Left ventricle myocardium inferior (tissue), 1 donor: ENCODE results near the gene FOXP4. TPM values are rescaled to one million over a fixed set of nuclear protein-coding genes. Genes with fewer than 3 reads are reported as not detected.
A peak's percentile ranks its signal among the peaks of the same experiment; 100 is the strongest.

ENCODE experiments used
- DNase-seq: peaks from one replicate; pipeline ENCODE4 v3.0.0-alpha.2; 2020
- H3K27ac ChIP-seq: fragments of 200-600 bp; replicated peaks from 2 replicates; pipeline ENCODE4 v1.8.0; 2021
- H3K27me3 ChIP-seq: fragments of 200-600 bp; 2 replicates; pipeline ENCODE4 v1.8.0; 2021; ENCODE audit warnings: low read depth
- H3K36me3 ChIP-seq: fragments of 200-600 bp; 2 replicates; pipeline ENCODE4 v1.8.0; 2021
- H3K4me1 ChIP-seq: fragments of 200-600 bp; 2 replicates; pipeline ENCODE4 v1.8.0; 2021
- H3K4me3 ChIP-seq: fragments of 200-600 bp; 2 replicates; pipeline ENCODE4 v1.8.0; 2021; ENCODE audit warnings: mild to moderate bottlenecking, moderate library complexity
- H3K9me3 ChIP-seq: fragments of 200-600 bp; replicated peaks from 2 replicates; pipeline ENCODE4 v1.8.0; 2021
- intact Hi-C: fragments of 100-400 bp; cut with micrococcal nuclease; formaldehyde crosslinking; loops from one replicate; pipeline ENCODE4 v1.11.0; 2022
- total RNA-seq: library from RNA; stranded (reverse); fragmentation: NEBNext Ultra II Directional; extraction: Animal tissue kit (Norgen Biotek cat#: 25700); gene quantifications from one replicate; pipeline ENCODE4 v1.2.1, GENCODE V29; 2021
- TF ChIP-seq, protein P1 (sequence below): fragments of 200-600 bp; IDR thresholded peaks from 2 replicates; pipeline ENCODE4 v1.8.0; 2021; ENCODE audit warnings: antibody characterized with exemption, mild to moderate bottlenecking, borderline replicate concordance
- donor health status: DM: no; HTN: yes; CAD: no; lungs with severe emphysema.

Gene FOXP4
- total RNA-seq, 1 donor from 2014 or later = 15.0 TPM

DNA sequence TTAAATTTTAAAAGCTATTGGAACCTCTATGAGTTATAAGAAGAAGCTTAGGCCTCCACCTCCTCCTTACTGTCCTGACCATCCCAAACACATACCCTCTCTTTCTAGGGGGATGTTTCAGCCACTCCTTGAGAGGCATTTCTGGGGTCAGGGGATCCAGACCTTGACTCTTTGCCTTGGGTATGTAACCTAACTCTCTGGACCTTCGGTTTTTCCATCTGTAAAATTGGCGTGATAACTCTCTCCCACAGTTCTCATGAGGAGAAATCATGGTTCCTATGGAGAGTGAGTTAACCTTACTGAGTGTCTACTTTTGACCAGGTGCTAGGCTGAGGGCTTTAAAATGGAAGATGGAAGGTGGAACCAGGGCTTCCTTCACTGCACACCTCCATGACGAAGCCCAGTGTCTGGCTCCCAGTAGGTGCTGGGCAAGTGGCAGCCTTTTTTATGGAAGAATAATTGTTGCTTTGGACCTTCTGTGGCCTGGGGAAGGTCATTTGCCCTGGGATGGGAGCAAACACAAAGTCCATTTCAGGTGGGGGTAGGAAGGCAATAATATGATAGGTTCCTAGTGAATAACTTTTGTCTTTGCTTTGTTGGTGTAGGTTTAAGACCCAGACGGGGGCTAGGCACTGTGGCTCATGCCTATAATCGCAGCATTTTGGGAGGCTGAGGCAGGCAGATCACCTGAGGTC is 18.4 kb downstream of the FOXP4 start:
- no peak for DNase-seq
- intact Hi-C loops = no loop called here

DNA sequence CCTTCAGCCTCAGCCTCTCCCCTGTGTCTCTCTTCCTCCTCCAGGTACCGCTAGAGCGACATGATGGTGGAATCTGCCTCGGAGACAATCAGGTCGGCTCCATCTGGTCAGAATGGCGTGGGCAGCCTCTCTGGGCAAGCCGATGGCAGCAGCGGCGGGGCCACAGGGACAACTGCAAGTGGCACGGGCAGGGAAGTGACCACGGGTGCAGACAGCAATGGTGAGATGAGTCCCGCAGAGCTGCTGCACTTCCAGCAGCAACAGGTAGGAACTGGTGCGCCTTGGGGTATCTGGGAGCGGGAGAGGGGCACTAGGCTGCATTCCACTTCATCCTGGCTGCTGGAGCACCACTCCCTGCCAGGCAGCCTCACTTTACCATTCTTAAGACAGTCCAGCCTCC is 19.5 kb downstream of the FOXP4 start:
- no peaks in the 10 kb centered on the region for H3K27me3 ChIP-seq
- intact Hi-C loops = no loop called here
- H3K4me3 ChIP-seq = no peak overlapping the region
- H3K27ac ChIP-seq = no peak overlapping the region
- no peaks in the 10 kb centered on the region for H3K9me3 ChIP-seq
- peaks cover 13% of the 10 kb centered on the region for H3K36me3 ChIP-seq
- DNase-seq = no peak
- TF ChIP-seq, protein P1, sequence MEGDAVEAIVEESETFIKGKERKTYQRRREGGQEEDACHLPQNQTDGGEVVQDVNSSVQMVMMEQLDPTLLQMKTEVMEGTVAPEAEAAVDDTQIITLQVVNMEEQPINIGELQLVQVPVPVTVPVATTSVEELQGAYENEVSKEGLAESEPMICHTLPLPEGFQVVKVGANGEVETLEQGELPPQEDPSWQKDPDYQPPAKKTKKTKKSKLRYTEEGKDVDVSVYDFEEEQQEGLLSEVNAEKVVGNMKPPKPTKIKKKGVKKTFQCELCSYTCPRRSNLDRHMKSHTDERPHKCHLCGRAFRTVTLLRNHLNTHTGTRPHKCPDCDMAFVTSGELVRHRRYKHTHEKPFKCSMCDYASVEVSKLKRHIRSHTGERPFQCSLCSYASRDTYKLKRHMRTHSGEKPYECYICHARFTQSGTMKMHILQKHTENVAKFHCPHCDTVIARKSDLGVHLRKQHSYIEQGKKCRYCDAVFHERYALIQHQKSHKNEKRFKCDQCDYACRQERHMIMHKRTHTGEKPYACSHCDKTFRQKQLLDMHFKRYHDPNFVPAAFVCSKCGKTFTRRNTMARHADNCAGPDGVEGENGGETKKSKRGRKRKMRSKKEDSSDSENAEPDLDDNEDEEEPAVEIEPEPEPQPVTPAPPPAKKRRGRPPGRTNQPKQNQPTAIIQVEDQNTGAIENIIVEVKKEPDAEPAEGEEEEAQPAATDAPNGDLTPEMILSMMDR = no peak
- H3K4me1 ChIP-seq = peaks cover 60% of the 10 kb centered on the region

More for the DNA sequence above, 18.4 kb downstream of the FOXP4 start:
- Histone ChIP-seq H3K4me3 (no peak overlapping the region), H3K36me3 (peaks cover 13% of the 10 kb centered on the region), H3K27me3 (no peaks in the 10 kb centered on the region), H3K9me3 (no peaks in the 10 kb centered on the region), H3K27ac (no peak overlapping the region), H3K4me1 (peaks cover 65% of the 10 kb centered on the region)
- TF ChIP-seq, protein P1 = no peak

- Histone ChIP-seq H3K36me3 (peaks cover 13% of the 10 kb centered on the region), H3K4me1 (peaks cover 48% of the 10 kb centered on the region), H3K9me3 (no peaks in the 10 kb centered on the region), H3K4me3 (no peak overlapping the region), H3K27me3 (no peaks in the 10 kb centered on the region), H3K27ac (peak overlapping the region; percentile 76)
- no peak for DNase-seq
- TF ChIP-seq, protein P1 = no peak
- intact Hi-C loops = no loop called here
Observed at GRCh38 chr6:41566961-41567360, 20.8 kb downstream of the FOXP4 start.

GRCh38 chr6:41567684-41568083 is 21.5 kb downstream of the FOXP4 start:
- peaks cover 41% of the 10 kb centered on the region for H3K4me1 ChIP-seq
- H3K4me3 ChIP-seq = no peak overlapping the region
- H3K27me3 ChIP-seq = no peaks in the 10 kb centered on the region
- DNase-seq = no peak
- H3K36me3 ChIP-seq = peaks cover 13% of the 10 kb centered on the region
- intact Hi-C loops = no loop called here
- peak overlapping the region; percentile 76 for H3K27ac ChIP-seq
- TF ChIP-seq, protein P1 = no peak
- H3K9me3 ChIP-seq = no peaks in the 10 kb centered on the region

DNA sequence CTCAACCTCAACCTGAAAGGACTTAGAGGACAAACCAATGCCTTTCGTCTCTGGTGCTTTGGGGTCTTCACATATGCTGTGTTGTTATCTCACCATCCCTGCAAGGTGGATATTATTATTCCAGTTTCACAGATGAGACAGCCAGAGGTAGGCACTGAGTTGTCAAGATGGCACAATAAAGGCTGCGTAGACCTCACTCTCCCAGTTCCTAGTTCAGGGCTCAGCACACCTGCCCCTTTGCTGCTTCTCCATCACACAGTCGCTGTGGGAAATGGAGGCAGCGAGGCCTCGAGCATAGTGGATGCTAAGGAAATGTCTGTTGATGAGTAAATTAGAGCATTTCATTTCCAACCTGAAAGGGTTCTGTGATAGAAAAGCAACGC is 22.0 kb downstream of the FOXP4 start:
- Histone ChIP-seq H3K27me3 (no peaks in the 10 kb centered on the region), H3K27ac (peak overlapping the region; percentile 76), H3K36me3 (peaks cover 13% of the 10 kb centered on the region), H3K4me1 (peaks cover 39% of the 10 kb centered on the region), H3K9me3 (no peaks in the 10 kb centered on the region), H3K4me3 (no peak overlapping the region)
- DNase-seq = no peak
- intact Hi-C loops = no loop called here
- TF ChIP-seq, protein P1 = no peak
